HEK293T (cell line): ENCODE data around the gene MRPL44.

Source experiments
- FOXA1 ChIP-seq: fragments of 450-650 bp; IDR thresholded peaks from 2 replicates; pipeline ENCODE4 v1.6.1; 2016; ENCODE audit warnings: mild to moderate bottlenecking
- HDGF ChIP-seq: fragments of 450-650 bp; IDR thresholded peaks from 2 replicates; pipeline ENCODE4 v1.6.1; 2017; ENCODE audit warnings: antibody characterized with exemption, borderline replicate concordance
- SUZ12 ChIP-seq: fragments of 450-650 bp; IDR thresholded peaks from 2 replicates; pipeline ENCODE4 v1.6.1; 2016; ENCODE audit warnings: mild to moderate bottlenecking

DNA sequence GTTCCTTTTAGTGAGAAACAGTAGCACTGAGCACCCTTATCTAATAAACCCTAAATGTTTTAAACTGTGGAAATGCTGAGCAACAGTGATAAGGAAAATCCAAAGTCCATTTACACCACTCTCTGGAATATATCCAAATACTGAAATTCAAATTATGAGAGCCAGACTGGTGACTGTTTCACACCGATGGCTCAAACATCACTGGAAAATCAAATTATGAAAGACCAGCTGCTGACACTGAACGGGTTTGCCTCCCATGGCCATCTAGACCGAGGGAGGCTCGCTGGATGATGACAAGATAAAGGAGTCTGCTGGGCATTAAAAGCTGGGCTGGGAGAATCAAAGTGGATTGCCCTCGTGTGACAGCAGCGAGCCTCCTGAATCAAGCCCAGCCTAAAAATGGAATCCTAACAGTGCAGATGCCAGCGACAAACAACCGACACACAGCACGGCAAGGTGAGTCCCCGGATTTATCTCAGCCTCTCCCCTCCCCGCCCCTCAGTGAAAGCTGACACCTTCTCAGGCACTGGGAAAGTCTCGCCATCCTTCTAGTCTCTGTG is 51.5 kb downstream of the MRPL44 start:
- TF ChIP-seq FOXA1 (no peak), SUZ12 (no peak), HDGF (no peak)
